ENCODE measurements around the gene WDR73. TPM values are rescaled to one million over a fixed set of nuclear protein-coding genes. Genes with fewer than 3 reads are reported as not detected.
"Not testable (repeated sequence)": the region's sequence is repeated elsewhere in the genome, so short reads cannot be mapped to it uniquely, and the experiment has no call there.

The WDR73 gene
- total RNA-seq, 1 donor from 2014 or later: 23.8 TPM

DNA sequence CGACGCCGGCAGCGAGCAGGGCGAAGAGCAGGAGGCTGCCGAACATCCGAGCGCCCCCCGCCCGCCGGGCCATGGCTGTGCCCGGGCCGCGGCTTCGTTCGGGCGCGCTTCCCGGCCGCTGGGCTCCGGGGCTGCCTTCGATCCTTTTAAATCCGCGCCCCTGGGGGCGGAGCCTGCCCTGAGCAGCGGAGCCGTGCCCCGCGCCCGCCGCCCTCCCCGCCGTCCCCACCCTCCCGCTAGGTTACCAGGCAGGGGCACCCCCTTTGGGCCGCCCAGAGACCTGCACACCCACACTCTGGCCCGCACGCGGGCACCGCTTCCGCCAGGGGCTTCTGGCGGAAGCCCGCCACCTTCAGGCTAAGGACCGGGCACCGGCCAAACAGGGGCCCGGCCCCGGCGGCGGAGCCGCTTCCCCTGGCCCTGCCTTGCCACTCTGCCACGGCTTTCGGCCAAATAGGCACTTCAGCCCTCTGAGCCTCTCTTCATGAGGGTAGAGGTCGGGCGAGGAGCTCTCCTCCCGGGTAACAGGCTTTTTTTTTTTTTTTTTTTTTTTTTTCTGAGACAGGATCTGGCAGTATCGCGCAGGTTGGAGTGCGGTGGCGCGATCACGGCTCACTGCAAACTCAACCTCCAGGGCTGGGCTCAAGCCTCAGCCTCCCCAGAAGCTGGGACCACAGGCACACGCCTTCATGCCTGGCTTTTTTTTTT is 4.2 kb upstream of the WDR73 start, which contains the start of gene NMB:
TSS of gene NMB (minus strand) at position 120 of the 708 bp plus-strand sequence. CDS start at position 73, 47 bp downstream.
- DNase-seq (ENCODE audit: low read depth, low spot score): no peak

DNA sequence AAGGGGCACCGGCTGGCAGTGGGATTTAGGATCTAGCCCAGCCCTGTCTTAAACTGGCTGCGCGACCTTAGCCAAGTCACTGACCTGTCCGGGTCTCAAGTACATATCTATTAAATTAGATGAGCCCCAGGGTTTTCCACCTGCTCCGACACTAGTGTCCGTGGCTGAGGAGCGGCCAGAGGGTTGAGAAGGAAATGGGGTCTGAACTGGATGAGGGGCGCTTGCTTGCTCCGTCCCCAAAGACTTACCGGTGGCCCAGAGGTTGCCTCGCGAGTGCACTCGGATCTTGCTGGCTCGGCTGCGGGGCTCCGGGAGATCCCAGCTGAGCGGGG is 3.6 kb upstream of the WDR73 start:
- DNase-seq (ENCODE audit: low read depth, low spot score): no peak

- no peak for DNase-seq (ENCODE audit: low read depth, low spot score)
Measured at GRCh38 chr15:84656972-84657371, 2.9 kb upstream of the WDR73 start.

DNA sequence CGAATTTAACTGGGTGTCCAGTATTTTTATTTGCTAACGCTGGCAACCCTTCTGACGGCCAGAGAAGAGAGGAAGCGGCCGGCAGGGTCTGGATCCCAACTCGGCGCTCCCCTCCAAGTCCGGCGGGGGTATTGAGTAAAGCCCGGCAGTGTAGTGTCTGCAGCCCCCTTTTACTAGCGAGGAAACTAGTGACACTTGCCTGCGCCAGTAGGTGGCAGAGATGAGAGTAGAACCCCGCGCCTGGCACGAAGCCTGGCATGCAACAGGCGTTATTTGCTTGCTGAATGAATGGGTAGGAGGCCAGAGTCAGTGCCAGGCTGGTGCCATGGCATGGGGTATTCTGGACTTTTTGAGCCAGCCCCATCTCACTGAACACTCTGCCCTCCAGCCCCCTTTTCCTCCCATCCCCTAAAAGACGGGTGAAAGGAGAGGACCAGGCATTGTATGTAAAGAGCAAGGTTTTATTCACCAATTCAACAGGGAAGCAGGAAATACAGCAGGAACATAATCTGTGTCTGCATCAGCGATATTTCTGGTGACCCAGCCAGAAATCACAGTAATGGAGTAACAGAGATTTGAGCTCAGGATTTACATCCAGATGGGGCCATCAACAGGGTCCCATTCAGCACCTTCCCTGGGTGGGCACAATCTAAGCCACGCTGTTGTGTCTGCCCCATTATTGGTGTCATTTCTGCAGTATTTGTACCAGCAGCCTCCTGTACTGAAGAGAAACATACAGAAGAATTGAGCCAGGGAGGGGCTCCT is 788 bp upstream of the WDR73 start:
- DNase-seq (ENCODE audit: low read depth, low spot score): no peak

DNA sequence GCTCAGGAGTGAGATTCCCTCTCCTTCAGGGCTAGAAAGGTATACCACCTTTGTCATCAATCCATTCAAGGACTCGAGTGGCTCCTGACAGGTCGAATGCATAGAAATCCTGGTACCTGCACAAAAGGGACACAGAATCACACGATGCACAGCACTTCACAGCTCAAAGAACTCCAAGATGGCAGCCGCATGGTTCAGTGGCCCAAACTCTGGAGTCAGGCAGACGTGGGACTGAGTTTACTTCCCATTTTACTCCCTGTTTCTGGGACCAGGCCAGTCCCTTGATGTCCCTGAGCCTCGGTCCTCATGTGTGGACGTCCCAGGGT is 536 bp downstream of the WDR73 start:
- DNase-seq (ENCODE audit: low read depth, low spot score): no peak

DNA sequence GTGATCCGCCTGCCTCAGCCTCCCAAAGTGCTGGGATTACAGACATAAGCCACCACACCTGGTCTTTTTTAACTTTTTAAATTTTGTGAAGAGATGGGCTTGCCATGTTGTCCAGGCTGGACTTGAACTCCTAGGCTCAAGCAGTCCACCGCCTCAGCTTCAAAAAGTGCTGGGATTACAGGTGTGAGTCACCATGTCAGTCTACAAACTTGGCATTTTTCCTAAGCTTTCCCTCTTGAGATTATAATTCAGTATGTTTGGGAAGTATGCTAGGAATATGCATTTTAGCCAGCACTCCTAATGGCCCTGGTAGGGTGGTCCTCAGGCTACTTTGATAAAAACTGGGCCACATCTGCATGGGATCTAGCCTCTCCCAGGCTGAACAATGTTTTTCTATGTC is 4.4 kb downstream of the WDR73 start:
- no peak for DNase-seq (ENCODE audit: low read depth, low spot score)

DNA sequence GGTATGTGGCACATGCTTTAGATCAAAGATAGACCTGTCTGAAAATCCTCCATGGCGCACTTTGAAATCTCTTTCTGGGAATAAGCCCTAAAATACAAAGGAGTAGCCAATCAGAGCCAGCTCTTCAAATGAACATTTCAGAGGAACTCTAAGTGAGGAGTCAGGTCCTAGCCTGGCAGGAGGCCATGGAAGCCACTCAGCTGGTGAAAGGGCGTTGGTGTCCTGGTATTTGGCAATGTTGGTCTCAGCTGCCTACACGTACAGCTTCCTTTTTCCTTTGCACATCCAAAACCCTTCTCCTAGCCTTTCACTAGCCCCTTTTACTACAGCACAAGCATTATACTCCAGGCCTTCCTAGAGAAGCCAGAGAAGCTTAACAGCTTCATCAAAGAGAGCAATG is 5.5 kb downstream of the WDR73 start:
- no peak for DNase-seq (ENCODE audit: low read depth, low spot score)

GRCh38 chr15:84647726-84648125 is 6.4 kb downstream of the WDR73 start:
- no peak for DNase-seq (ENCODE audit: low read depth, low spot score)

- no peak for DNase-seq (ENCODE audit: low read depth, low spot score)
Measured at GRCh38 chr15:84645997-84646396, 8.1 kb downstream of the WDR73 start.

- DNase-seq (ENCODE audit: low read depth, low spot score): no peak
Measured at GRCh38 chr15:84645496-84645895, 8.6 kb downstream of the WDR73 start.

- DNase-seq (ENCODE audit: low read depth, low spot score): no peak
Measured at GRCh38 chr15:84643838-84644237, 10.2 kb downstream of the WDR73 start.

DNA sequence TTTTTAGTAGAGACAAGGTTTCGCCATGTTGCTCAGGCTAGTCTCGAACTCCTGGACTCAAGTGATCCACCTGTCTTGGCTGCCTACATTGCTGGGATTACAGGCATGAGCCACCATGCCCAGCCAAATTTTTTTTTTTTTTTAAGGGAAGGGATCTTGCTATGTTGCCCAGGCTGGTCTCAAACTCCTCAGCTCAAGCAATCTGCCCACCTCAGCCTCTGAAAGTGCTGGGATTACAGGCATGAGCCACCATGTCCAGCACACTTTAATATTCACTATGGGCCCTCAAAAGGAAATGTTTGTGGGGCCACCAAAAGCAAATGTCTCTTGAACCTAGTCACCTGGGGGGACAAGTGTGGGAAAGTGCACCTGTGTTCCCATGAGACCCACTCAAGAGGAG is 11.4 kb downstream of the WDR73 start:
- DNase-seq (ENCODE audit: low read depth, low spot score): not testable (repeated sequence)

DNA sequence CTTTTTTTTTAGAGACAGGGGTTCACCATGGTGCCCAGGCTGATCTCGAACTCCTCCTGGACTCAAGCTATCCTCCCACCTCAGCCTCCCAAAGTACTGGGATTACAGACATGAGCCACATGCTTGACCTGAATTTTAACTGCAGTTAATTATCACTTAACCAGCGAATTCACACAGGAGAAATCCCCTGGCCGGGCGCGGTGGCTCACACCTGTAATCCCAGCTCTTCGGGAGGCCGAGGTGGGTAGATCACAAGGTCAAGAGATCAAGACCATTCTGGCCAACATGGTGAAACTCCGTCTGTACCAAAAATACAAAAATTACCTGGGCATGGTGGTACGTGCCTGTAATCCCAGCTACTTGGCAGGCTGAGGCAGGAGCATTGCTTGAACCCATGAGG is 12.2 kb downstream of the WDR73 start:
- not testable (repeated sequence) for DNase-seq (ENCODE audit: low read depth, low spot score)

DNA sequence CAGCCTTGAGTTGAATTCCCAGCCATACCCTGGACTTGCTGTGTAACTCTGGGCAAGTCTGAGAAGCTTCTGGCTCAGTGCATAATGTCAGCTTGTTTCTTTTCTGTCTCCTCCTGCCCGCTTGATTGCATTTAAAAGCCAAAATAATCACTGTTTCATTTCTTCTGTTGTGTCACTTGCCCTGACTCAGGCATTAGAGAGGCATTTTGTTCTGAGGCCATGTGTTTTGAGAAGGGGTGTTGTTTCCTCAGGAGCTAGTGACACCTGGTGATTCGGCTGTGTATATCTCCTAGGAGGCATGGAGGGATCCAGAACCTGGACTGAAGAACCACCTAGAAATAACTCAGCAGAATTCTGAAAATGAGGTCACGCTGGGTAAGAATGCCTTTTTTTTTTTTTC is 16.0 kb downstream of the WDR73 start:
- DNase-seq (ENCODE audit: low read depth, low spot score): no peak

DNA sequence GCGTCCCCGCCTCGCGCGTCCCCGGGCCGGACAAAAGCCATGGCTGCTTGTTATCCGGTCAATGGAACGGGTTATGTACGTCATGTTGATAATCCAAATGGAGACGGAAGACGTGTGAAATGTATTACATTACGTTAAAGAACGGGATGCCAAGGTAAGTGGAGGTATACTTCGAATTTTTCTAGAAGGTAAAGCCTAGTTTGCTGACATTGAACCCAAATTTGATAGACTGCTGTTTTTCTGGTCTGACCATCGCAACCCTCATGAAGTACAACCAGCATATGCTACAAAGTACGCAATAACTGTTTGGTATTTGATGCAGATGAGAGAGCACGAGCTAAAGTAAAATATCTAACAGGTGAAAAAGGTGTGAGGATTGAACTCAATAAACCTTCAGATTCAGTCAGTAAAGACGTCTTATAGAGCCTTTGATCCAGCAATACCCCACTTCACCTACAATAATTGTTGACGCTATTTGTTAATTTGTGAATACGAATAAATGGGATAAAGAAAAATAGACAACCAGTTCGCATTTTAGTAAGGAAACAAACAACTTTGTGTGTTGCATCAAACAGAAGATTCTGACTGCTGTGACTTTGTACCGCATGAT is 19.8 kb downstream of the WDR73 start:
- DNase-seq (ENCODE audit: low read depth, low spot score): no peak

- DNase-seq (ENCODE audit: low read depth, low spot score): no peak
Measured at GRCh38 chr15:84633311-84634227, 20.5 kb downstream of the WDR73 start.

DNA sequence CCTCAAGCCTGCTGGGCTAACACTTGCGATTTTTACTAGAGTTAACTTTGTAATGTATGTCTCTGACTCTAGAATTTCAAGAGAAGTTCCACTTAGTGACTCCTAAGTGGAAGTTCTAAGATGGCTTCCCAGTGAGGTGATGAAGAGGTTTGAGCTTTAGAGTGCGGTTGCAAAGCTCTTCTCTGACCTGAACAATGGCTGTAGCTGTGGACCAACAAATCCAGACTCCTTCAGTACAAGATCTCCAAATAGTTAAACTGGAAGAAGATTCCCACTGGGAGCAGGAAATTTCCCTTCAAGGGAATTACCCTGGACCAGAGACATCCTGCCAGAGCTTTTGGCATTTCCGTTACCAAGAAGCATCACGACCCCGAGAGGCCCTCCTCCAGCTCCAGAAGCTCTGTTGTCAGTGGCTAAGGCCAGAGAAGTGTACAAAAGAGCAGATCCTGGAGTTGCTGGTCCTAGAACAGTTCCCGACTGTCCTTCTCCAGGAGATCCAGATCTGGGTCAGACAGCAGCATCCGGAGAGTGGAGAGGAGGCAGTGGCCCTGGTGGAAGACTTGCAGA is 22.3 kb downstream of the WDR73 start:
- no peak for DNase-seq (ENCODE audit: low read depth, low spot score)

GRCh38 chr15:84629033-84629432 is 25.1 kb downstream of the WDR73 start:
- no peak for DNase-seq (ENCODE audit: low read depth, low spot score)

- no peak for DNase-seq (ENCODE audit: low read depth, low spot score)
Measured at GRCh38 chr15:84625123-84625522, 29.0 kb downstream of the WDR73 start.

DNA sequence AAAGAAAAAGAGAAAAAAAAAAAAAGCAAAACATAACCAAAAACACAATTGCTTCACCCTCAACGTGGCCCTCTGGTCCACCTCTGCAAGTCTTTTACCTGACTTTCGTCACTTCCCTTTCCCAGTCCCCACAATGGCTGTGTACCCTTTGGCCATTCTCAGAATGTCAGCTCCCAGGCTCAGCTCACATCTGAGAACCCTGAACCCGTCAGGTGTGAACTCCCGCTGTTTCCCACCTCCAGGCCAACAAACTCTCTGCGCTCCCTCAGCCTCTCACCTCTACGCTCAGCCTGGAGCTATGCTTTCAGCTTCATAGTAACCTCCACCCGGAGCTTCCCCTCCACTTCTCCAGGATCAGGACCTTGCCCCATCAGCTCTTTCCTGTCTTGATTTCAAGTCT is 29.7 kb downstream of the WDR73 start:
- no peak for DNase-seq (ENCODE audit: low read depth, low spot score)

DNA sequence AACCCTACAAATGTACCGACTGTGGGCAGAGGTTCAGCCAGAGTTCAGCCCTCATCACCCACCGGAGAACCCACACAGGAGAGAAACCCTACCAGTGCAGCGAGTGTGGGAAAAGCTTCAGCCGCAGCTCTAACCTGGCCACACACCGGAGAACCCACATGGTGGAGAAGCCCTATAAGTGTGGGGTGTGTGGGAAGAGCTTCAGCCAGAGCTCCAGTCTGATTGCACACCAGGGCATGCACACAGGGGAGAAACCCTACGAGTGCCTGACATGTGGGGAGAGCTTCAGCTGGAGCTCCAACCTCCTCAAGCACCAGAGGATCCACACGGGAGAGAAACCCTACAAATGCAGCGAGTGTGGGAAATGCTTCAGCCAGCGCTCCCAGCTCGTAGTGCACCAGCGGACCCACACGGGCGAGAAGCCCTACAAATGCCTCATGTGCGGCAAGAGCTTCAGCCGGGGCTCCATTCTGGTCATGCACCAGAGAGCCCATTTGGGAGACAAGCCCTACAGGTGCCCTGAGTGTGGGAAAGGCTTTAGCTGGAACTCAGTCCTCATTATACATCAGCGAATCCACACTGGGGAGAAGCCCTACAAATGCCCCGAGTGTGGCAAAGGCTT is 32.6 kb downstream of the WDR73 start:
- no peak for DNase-seq (ENCODE audit: low read depth, low spot score)

Measured in pulmonary artery endothelial cell (primary cell).